Fibroblast of lung (primary cell): Measurements from ENCODE around the gene SLC25A6. TPM values are rescaled to one million over a fixed set of nuclear protein-coding genes. Genes with fewer than 3 reads are reported as not detected.

Source experiments
- DNase-seq, 2 donors: peaks; one replicate each; pipeline versions ENCODE4 v3.0.0 to v3.0.0-alpha.2; 2010; ENCODE audit warnings: low read depth in 2 of 2
- H2AFZ ChIP-seq: 2 replicates; pipeline ENCODE4 v1.5.1; 2012; ENCODE audit warnings: low read length, control low read depth, inconsistent platforms
- H3K27ac ChIP-seq: 2 replicates; pipeline ENCODE4 v1.5.1; 2011; ENCODE audit warnings: low read length, control low read depth; ENCODE audit not compliant: insufficient read depth
- H3K27me3 ChIP-seq: 2 replicates; pipeline ENCODE4 v1.5.1; 2011; ENCODE audit warnings: mild to moderate bottlenecking, low read length; ENCODE audit not compliant: control insufficient read depth, insufficient read depth
- H3K36me3 ChIP-seq: 2 replicates; pipeline ENCODE4 v1.5.1; 2011; ENCODE audit warnings: low read length; ENCODE audit not compliant: control insufficient read depth, insufficient read depth
- H3K4me1 ChIP-seq: 2 replicates; pipeline ENCODE4 v1.5.1; 2011; ENCODE audit warnings: low read length; ENCODE audit not compliant: control insufficient read depth, insufficient read depth; ENCODE audit errors: extremely low read depth
- H3K4me2 ChIP-seq: 2 replicates; pipeline ENCODE4 v1.5.1; 2011; ENCODE audit warnings: low read length, control low read depth; ENCODE audit not compliant: insufficient read depth; ENCODE audit errors: extremely low read depth
- H3K4me3 ChIP-seq, 4 experiments: fragments of 200-600 bp in 1 of 4; sonication (generic) in 1 of 4; replicated peaks in 1 of 4; 2 replicates each; pipeline ENCODE4 v1.5.1; 2011 to 2016; ENCODE audit warnings: low read length in 4 of 4, low read depth in 3 of 4, mild to moderate bottlenecking in 3 of 4, control low read depth in 2 of 4, inconsistent platforms in 1 of 4, mixed read lengths in 1 of 4; ENCODE audit not compliant: insufficient read depth in 1 of 4; ENCODE audit errors: control extremely low read depth in 1 of 4
- H3K79me2 ChIP-seq: 2 replicates; pipeline ENCODE4 v1.5.1; 2012; ENCODE audit warnings: mild to moderate bottlenecking, low read length, inconsistent platforms; ENCODE audit not compliant: control insufficient read depth, insufficient read depth
- H3K9ac ChIP-seq: 2 replicates; pipeline ENCODE4 v1.5.1; 2011; ENCODE audit warnings: mild to moderate bottlenecking, low read length, control low read depth; ENCODE audit not compliant: insufficient read depth
- H3K9me3 ChIP-seq: 2 replicates; pipeline ENCODE4 v1.5.1; 2012; ENCODE audit warnings: low read depth, low read length; ENCODE audit not compliant: control insufficient read depth, insufficient read depth
- H4K20me1 ChIP-seq: 2 replicates; pipeline ENCODE4 v1.5.1; 2011; ENCODE audit warnings: low read length; ENCODE audit not compliant: control insufficient read depth, insufficient read depth; ENCODE audit errors: extremely low read depth
- CTCF ChIP-seq, 2 donors: IDR thresholded peaks in 1 of 2; conservative IDR thresholded peaks in 1 of 2; 1 replicate in 1 of 2; 2 replicates in 1 of 2; pipeline ENCODE4 v1.5.1; 2011 to 2012; ENCODE audit warnings: low read length in 2 of 2, control low read depth in 1 of 2, inconsistent platforms in 1 of 2, low read depth in 1 of 2, mild to moderate bottlenecking in 1 of 2
- EZH2 ChIP-seq: IDR thresholded peaks from 2 replicates; pipeline ENCODE4 v1.5.1; 2012; ENCODE audit warnings: low read length, control low read depth, mild to moderate bottlenecking; ENCODE audit errors: missing control alignments
- polyA plus RNA-seq, 2 donors: library from polyadenylated mRNA; depleted of rRNA in 1 of 2; stranded (reverse) in 1 of 2; unstranded in 1 of 2; fragments of >200 nt; gene quantifications; 2 replicates each; pipeline ENCODE4 v1.2.1, GENCODE V29; 2011 to 2012; ENCODE audit warnings: missing spikeins in 1 of 2
- total RNA-seq: library from RNA; depleted of rRNA; stranded (reverse); fragments of >200 nt; gene quantifications from 2 replicates; pipeline ENCODE4 v1.2.1, GENCODE V29; 2014

SLC25A6 gene
- total and polyA plus RNA-seq, 2 donors (not counting 1 experiment from before 2014, with no cell fraction given), result 158 to 220 TPM

- H3K4me2 ChIP-seq, result no peak overlapping the region
- H3K27me3 ChIP-seq, result no peaks in the 10 kb centered on the region
- no peaks in the 10 kb centered on the region for H3K4me1 ChIP-seq
- H3K9me3 ChIP-seq, result no peaks in the 10 kb centered on the region
- TF ChIP-seq CTCF (conservative IDR thresholded peaks at IDR 0.05 in 1 of 2, IDR thresholded peaks at IDR 0.05 in 1 of 2; ENCODE audit: low read depth in 1 of 2, low read length in 2 of 2) (no peak), EZH2 (no peak)
- H3K9ac ChIP-seq, result no peak overlapping the region
- no peak overlapping the region for H3K4me3 ChIP-seq
- H3K36me3 ChIP-seq, result no peaks in the 10 kb centered on the region
- no peak overlapping the region for H3K27ac ChIP-seq
- no peaks in the 10 kb centered on the region for H4K20me1 ChIP-seq
- H3K79me2 ChIP-seq, result no peaks in the 10 kb centered on the region
- no peak for DNase-seq
- H2AFZ ChIP-seq, result no peak overlapping the region
These were observed 32.4 kb downstream of the SLC25A6 start for GRCh38 chrX:1359477-1359873.

- H3K36me3 ChIP-seq, result no peaks in the 10 kb centered on the region
- no peaks in the 10 kb centered on the region for H4K20me1 ChIP-seq
- TF ChIP-seq EZH2 (no peak), CTCF (conservative IDR thresholded peaks at IDR 0.05 in 1 of 2, IDR thresholded peaks at IDR 0.05 in 1 of 2; ENCODE audit: low read depth in 1 of 2, low read length in 2 of 2) (no peak)
- H3K4me2 ChIP-seq, result no peak overlapping the region
- no peaks in the 10 kb centered on the region for H3K27me3 ChIP-seq
- H3K27ac ChIP-seq, result no peak overlapping the region
- H3K4me1 ChIP-seq, result no peaks in the 10 kb centered on the region
- H3K9ac ChIP-seq, result no peak overlapping the region
- DNase-seq, result no peak
- H3K79me2 ChIP-seq, result no peaks in the 10 kb centered on the region
- no peaks in the 10 kb centered on the region for H3K9me3 ChIP-seq
- no peak overlapping the region for H3K4me3 ChIP-seq
- H2AFZ ChIP-seq, result no peak overlapping the region
These were observed 33.0 kb downstream of the SLC25A6 start for GRCh38 chrX:1358793-1359476.

GRCh38 chrX:1357993-1358392, 33.9 kb downstream of the SLC25A6 start:
- Histone ChIP-seq H3K9me3 (no peaks in the 10 kb centered on the region), H3K4me1 (no peaks in the 10 kb centered on the region), H3K4me3 (no peak overlapping the region), H3K27me3 (no peaks in the 10 kb centered on the region), H2AFZ (no peak overlapping the region), H4K20me1 (no peaks in the 10 kb centered on the region), H3K9ac (no peak overlapping the region), H3K36me3 (no peaks in the 10 kb centered on the region), H3K27ac (no peak overlapping the region), H3K79me2 (no peaks in the 10 kb centered on the region), H3K4me2 (no peak overlapping the region)
- TF ChIP-seq CTCF (conservative IDR thresholded peaks at IDR 0.05 in 1 of 2, IDR thresholded peaks at IDR 0.05 in 1 of 2; ENCODE audit: low read depth in 1 of 2, low read length in 2 of 2) (no peak), EZH2 (no peak)
- no peak for DNase-seq
